Neural progenitor cell (in vitro differentiated cells): ENCODE results near the gene RDM1. TPM values are rescaled to one million over a fixed set of nuclear protein-coding genes. Genes with fewer than 3 reads are reported as not detected.

Experiments
- DNase-seq: peaks from one replicate; pipeline ENCODE4 v3.0.0-alpha.2; 2016; ENCODE audit warnings: low spot score
- H2AFZ ChIP-seq: fragments of 200-600 bp; sonication (generic); replicated peaks from 2 replicates; pipeline ENCODE4 v1.6.1; 2016; ENCODE audit warnings: antibody characterized with exemption
- H3F3A ChIP-seq: fragments of 200-600 bp; sonication (generic); 2 replicates; pipeline ENCODE4 v1.6.1; 2016; ENCODE audit warnings: antibody characterized with exemption, low read depth
- H3K27ac ChIP-seq: fragments of 200-600 bp; sonication (generic); 2 replicates; pipeline ENCODE4 v1.5.1; 2016; ENCODE audit warnings: mild to moderate bottlenecking
- H3K27me3 ChIP-seq: fragments of 200-600 bp; sonication (generic); 2 replicates; pipeline ENCODE4 v1.6.1; 2016; ENCODE audit warnings: mild to moderate bottlenecking, moderate library complexity
- H3K36me3 ChIP-seq: fragments of 200-600 bp; sonication (generic); 2 replicates; pipeline ENCODE4 v1.5.1; 2016
- H3K4me1 ChIP-seq: fragments of 200-600 bp; sonication (generic); 2 replicates; pipeline ENCODE4 v1.6.1; 2016; ENCODE audit warnings: mixed run types
- H3K4me2 ChIP-seq: fragments of 200-600 bp; sonication (generic); 2 replicates; pipeline ENCODE4 v1.6.1; 2016
- H3K4me3 ChIP-seq: fragments of 200-600 bp; sonication (generic); 2 replicates; pipeline ENCODE4 v1.5.1; 2016
- H3K79me2 ChIP-seq: fragments of 200-600 bp; sonication (generic); 2 replicates; pipeline ENCODE4 v1.6.1; 2016; ENCODE audit warnings: low read depth
- H3K9ac ChIP-seq: fragments of 200-600 bp; sonication (generic); 2 replicates; pipeline ENCODE4 v1.6.1; 2016
- H3K9me3 ChIP-seq: fragments of 200-600 bp; sonication (generic); 2 replicates; pipeline ENCODE4 v1.5.1; 2016; ENCODE audit warnings: low read depth
- H4K20me1 ChIP-seq: fragments of 200-600 bp; sonication (generic); 2 replicates; pipeline ENCODE4 v1.6.1; 2016; ENCODE audit warnings: low read depth
- H3K27ac Mint-ChIP-seq: 3 replicates; pipeline ENCODE4 v1.8.0; 2021; ENCODE audit warnings: mixed read lengths
- H3K27me3 Mint-ChIP-seq: 2 replicates; pipeline ENCODE4 v1.8.0; 2022; ENCODE audit warnings: low read depth, mild to moderate bottlenecking, inconsistent platforms, moderate library complexity, mixed read lengths; ENCODE audit not compliant: insufficient read depth
- H3K36me3 Mint-ChIP-seq: 3 replicates; pipeline ENCODE4 v1.8.0; 2021; ENCODE audit warnings: mixed read lengths
- H3K4me1 Mint-ChIP-seq: 3 replicates; pipeline ENCODE4 v1.8.0; 2021; ENCODE audit warnings: mixed read lengths
- H3K4me3 Mint-ChIP-seq: 3 replicates; pipeline ENCODE4 v1.8.0; 2021; ENCODE audit warnings: mild to moderate bottlenecking, moderate library complexity, mixed read lengths
- H3K9me3 Mint-ChIP-seq: 3 replicates; pipeline ENCODE4 v1.8.0; 2020; ENCODE audit warnings: mixed read lengths
- EZH2 ChIP-seq: fragments of 200-600 bp; sonication (generic); IDR thresholded peaks from 2 replicates; pipeline ENCODE4 v1.6.1; 2017; ENCODE audit warnings: antibody characterized with exemption, mild to moderate bottlenecking, moderate library complexity
- EZH2phosphoT487 ChIP-seq: fragments of 200-600 bp; sonication (generic); IDR thresholded peaks from 2 replicates; pipeline ENCODE4 v1.6.1; 2017; ENCODE audit warnings: antibody characterized with exemption
- total RNA-seq: library from RNA; depleted of rRNA; stranded (reverse); fragments of >200 nt; gene quantifications from 2 replicates; pipeline ENCODE4 v1.2.3, GENCODE V29; 2015; ENCODE audit warnings: low replicate concordance
- TF ChIP-seq, protein P1 (sequence below): fragments of 200-600 bp; sonication (generic); IDR thresholded peaks from 2 replicates; pipeline ENCODE4 v1.5.1; 2017; ENCODE audit warnings: antibody characterized with exemption, mild to moderate bottlenecking

The RDM1 gene
- total RNA-seq, 1 donor from 2014 or later = 28.8 TPM

DNA sequence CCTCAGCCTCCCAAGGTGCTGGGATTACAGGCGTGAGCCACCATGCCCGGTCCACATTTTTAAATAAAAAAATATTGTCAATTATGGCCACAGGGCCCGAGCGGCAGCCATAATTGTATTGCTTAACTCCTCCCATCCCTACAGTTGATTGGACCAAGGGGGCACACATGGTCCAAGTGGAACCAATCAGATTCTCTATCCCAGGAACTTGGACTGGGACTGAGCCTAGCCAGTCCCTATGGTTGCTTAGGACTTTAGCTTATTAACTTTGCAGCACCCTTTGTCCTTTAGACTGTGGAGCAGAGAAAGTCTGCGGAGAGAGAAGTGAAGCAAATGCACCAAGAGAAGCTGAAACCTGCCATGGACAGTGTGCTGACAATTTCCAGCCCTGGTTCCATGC, 5.5 kb upstream of the RDM1 start:
- no peak for DNase-seq
- no peak for TF ChIP-seq EZH2phosphoT487
- TF ChIP-seq, protein P1, sequence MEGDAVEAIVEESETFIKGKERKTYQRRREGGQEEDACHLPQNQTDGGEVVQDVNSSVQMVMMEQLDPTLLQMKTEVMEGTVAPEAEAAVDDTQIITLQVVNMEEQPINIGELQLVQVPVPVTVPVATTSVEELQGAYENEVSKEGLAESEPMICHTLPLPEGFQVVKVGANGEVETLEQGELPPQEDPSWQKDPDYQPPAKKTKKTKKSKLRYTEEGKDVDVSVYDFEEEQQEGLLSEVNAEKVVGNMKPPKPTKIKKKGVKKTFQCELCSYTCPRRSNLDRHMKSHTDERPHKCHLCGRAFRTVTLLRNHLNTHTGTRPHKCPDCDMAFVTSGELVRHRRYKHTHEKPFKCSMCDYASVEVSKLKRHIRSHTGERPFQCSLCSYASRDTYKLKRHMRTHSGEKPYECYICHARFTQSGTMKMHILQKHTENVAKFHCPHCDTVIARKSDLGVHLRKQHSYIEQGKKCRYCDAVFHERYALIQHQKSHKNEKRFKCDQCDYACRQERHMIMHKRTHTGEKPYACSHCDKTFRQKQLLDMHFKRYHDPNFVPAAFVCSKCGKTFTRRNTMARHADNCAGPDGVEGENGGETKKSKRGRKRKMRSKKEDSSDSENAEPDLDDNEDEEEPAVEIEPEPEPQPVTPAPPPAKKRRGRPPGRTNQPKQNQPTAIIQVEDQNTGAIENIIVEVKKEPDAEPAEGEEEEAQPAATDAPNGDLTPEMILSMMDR = no peak
- Mint-ChIP-seq H3K4me3 (no peak overlapping the region), H3K4me1 (peaks cover 7% of the 10 kb centered on the region), H3K9me3 (no peaks in the 10 kb centered on the region), H3K27me3 (peaks cover 3% of the 10 kb centered on the region), H3K27ac (no peak overlapping the region), H3K36me3 (no peaks in the 10 kb centered on the region)
- Histone ChIP-seq H3K27ac (no peak overlapping the region), H3K9ac (no peak overlapping the region), H3K79me2 (no peaks in the 10 kb centered on the region), H3F3A (no peaks in the 10 kb centered on the region), H3K36me3 (no peaks in the 10 kb centered on the region), H3K4me2 (no peak overlapping the region), H3K9me3 (no peaks in the 10 kb centered on the region), H3K27me3 (no peaks in the 10 kb centered on the region), H4K20me1 (no peaks in the 10 kb centered on the region), H3K4me1 (peaks cover 11% of the 10 kb centered on the region), H3K4me3 (no peak overlapping the region), H2AFZ (peak overlapping the region; percentile 73)

DNA sequence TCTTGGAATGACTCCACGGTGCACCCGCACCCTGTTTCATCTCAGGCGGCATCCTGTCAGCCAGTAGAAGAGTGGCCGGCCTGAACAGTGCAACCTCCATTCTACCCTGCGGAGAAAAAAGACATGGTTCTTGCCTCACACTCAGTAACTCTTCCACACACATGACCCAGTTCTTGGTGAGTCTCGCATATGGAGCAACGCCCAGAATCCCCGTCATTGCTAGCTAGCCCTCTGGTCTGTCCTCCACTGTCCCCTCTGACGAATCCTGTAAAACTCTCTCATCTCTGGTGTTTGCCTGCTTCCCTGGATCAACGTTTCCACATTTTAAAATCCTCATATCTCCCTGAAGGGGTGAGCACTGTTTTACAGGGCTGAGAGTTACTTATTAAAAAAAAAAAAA, 4.2 kb upstream of the RDM1 start:
- Mint-ChIP-seq H3K4me3 (no peak overlapping the region), H3K27me3 (peaks cover 3% of the 10 kb centered on the region), H3K27ac (no peak overlapping the region), H3K36me3 (no peaks in the 10 kb centered on the region), H3K4me1 (peaks cover 18% of the 10 kb centered on the region), H3K9me3 (no peaks in the 10 kb centered on the region)
- no peak overlapping the region for H3K9ac ChIP-seq
- no peaks in the 10 kb centered on the region for H3F3A ChIP-seq
- peaks cover 18% of the 10 kb centered on the region for H3K4me1 ChIP-seq
- H3K9me3 ChIP-seq = no peaks in the 10 kb centered on the region
- H3K4me3 ChIP-seq = no peak overlapping the region
- H3K36me3 ChIP-seq = no peaks in the 10 kb centered on the region
- no peaks in the 10 kb centered on the region for H3K79me2 ChIP-seq
- no peaks in the 10 kb centered on the region for H4K20me1 ChIP-seq
- no peaks in the 10 kb centered on the region for H3K27me3 ChIP-seq
- no peak for DNase-seq
- no peak overlapping the region for H3K4me2 ChIP-seq
- H3K27ac ChIP-seq = no peak overlapping the region
- H2AFZ ChIP-seq = no peak overlapping the region
- TF ChIP-seq EZH2phosphoT487 (no peak), EZH2 (no peak)

DNA sequence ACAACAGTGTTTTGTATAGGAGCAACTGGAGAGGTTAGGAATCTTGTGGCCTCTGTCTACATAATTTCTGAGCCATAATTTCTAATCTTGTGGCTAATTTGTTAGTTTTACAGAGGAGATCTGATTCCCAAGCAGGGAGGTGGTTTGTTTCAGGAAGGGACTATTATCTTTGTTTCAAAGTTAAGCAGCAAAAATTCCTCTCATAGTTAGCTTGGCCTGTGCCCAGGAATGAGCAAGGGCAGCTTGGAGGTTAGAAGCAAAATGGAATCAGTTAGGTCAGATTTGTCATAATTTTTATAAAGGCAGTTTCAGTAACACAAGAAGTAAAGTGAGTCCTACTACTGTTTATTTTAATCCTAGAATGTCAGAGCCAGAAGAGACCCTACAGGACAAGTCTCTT, 2.0 kb upstream of the RDM1 start:
- H3K4me3 Mint-ChIP-seq = no peak overlapping the region
- no peaks in the 10 kb centered on the region for H3K9me3 Mint-ChIP-seq
- Histone ChIP-seq H3K27me3 (no peaks in the 10 kb centered on the region), H4K20me1 (no peaks in the 10 kb centered on the region), H3K79me2 (no peaks in the 10 kb centered on the region), H3K27ac (no peak overlapping the region), H3K4me1 (peaks cover 18% of the 10 kb centered on the region), H3K9ac (no peak overlapping the region), H3F3A (peaks cover 5% of the 10 kb centered on the region), H3K4me3 (no peak overlapping the region), H3K9me3 (no peaks in the 10 kb centered on the region), H2AFZ (peak overlapping the region; percentile 93), H3K36me3 (no peaks in the 10 kb centered on the region), H3K4me2 (no peak overlapping the region)
- TF ChIP-seq EZH2 = no peak
- TF ChIP-seq EZH2phosphoT487 = no peak
- TF ChIP-seq, protein P1 = no peak
- peaks cover 3% of the 10 kb centered on the region for H3K27me3 Mint-ChIP-seq
- DNase-seq = no peak
- H3K4me1 Mint-ChIP-seq = peaks cover 22% of the 10 kb centered on the region
- H3K36me3 Mint-ChIP-seq = no peaks in the 10 kb centered on the region
- peak overlapping the region; percentile 16 for H3K27ac Mint-ChIP-seq

DNA sequence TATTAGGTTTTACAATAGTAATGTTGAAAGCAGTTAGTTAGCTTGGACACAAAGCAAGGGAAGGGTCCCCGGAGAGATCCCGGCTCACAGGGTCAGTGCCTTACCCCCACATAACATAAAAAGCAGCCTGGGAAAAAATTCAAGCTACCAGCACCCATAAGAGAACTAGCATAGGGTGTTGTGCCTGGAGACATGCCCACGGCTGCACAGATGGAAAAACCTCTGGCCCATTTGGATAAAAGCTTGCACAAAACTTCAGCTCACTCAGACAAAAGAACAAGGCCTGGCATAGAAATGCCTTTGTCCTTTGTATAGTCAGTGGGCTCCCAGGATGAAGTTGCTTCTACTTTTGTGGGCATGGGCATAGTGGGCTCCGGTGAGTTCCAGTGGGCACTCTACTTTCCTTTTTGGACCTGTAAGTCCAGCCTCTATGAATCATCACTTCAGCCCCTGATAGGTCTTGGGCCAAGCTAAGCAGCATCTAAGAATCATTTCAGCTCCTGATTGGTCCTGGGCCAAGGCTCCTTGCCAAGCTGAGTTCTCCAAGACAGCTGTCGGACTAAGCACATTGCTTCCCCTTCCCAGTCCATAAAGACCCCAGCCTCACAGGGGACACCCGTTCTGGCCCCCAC, 1.3 kb upstream of the RDM1 start:
- Histone ChIP-seq H3K4me3 (no peak overlapping the region), H3K36me3 (no peaks in the 10 kb centered on the region), H3K27ac (no peak overlapping the region), H4K20me1 (no peaks in the 10 kb centered on the region), H3K9me3 (no peaks in the 10 kb centered on the region), H3K79me2 (no peaks in the 10 kb centered on the region), H2AFZ (peak overlapping the region; percentile 93), H3K27me3 (no peaks in the 10 kb centered on the region), H3K4me2 (no peak overlapping the region), H3K9ac (no peak overlapping the region), H3K4me1 (peaks cover 18% of the 10 kb centered on the region), H3F3A (peaks cover 7% of the 10 kb centered on the region)
- TF ChIP-seq EZH2phosphoT487 (no peak), EZH2 (no peak)
- TF ChIP-seq, protein P1 = no peak
- peaks cover 22% of the 10 kb centered on the region for H3K4me1 Mint-ChIP-seq
- no peak overlapping the region for H3K4me3 Mint-ChIP-seq
- peaks cover 3% of the 10 kb centered on the region for H3K27me3 Mint-ChIP-seq
- no peak overlapping the region for H3K27ac Mint-ChIP-seq
- H3K36me3 Mint-ChIP-seq = no peaks in the 10 kb centered on the region
- no peak for DNase-seq
- no peaks in the 10 kb centered on the region for H3K9me3 Mint-ChIP-seq
